Fibroblast of skin of left quadriceps (primary cell): ENCODE data around the gene ZNF74.
"Not testable (repeated sequence)": the region's sequence is repeated elsewhere in the genome, so short reads cannot be mapped to it uniquely, and the experiment has no call there.

ENCODE experiments used
- DNase-seq, 2 experiments: peaks; one replicate each; pipeline ENCODE4 v3.0.0-alpha.2; 2013; ENCODE audit warnings: low read depth in 2 of 2

The ZNF74 gene

GRCh38 chr22:20393705-20394476, at the start of gene ZNF74:
Gene ZNF74, plus strand, starts transcription at chr22:20394151. Its CDS starts 478 bp downstream, at chr22:20394629.
- DNase-seq: peak; percentile 79 to 83

DNA sequence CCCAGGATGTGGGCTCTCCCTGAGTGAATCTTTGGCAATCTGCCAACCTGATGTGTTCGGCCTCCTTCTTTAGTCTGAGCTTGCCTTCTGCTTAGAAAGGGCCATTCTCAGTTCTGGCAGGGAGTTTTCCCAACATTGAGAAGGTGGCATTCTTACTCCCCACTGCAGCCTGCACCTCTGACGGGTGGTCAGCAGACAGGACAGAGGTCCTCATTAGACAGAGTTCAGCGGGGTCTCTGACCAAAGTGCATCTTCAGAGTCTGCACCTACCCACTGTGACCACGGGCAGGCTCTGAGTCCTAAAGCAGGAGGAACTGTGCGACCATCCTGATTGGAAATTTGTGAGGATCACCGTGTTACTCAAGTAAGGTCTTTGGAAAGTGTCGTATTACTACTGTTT, 47.4 kb upstream of the ZNF74 start:
- DNase-seq: not testable (repeated sequence)

DNA sequence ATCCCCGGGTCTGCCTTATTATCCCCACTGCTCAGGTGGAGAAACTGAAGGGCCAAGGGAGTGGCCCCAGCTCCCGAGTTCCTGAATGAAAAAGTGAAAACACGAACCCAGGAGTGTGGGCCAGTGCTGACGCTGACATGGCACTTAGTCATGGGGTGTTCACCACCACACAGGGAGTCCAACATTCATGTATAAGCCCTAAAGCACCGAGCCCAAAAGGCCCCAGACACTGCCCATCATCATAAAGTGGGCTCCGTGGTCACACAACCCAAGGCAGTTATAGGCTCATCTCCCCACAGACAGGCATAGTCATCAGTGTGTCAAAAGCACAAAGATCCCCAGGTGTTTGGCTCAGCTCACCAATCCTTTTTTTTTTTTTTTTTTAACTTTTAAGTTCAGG, 41.4 kb upstream of the ZNF74 start:
- not testable (repeated sequence) for DNase-seq

- no peak for DNase-seq
These were observed 39.5 kb upstream of the ZNF74 start for GRCh38 chr22:20354238-20354975.

DNA sequence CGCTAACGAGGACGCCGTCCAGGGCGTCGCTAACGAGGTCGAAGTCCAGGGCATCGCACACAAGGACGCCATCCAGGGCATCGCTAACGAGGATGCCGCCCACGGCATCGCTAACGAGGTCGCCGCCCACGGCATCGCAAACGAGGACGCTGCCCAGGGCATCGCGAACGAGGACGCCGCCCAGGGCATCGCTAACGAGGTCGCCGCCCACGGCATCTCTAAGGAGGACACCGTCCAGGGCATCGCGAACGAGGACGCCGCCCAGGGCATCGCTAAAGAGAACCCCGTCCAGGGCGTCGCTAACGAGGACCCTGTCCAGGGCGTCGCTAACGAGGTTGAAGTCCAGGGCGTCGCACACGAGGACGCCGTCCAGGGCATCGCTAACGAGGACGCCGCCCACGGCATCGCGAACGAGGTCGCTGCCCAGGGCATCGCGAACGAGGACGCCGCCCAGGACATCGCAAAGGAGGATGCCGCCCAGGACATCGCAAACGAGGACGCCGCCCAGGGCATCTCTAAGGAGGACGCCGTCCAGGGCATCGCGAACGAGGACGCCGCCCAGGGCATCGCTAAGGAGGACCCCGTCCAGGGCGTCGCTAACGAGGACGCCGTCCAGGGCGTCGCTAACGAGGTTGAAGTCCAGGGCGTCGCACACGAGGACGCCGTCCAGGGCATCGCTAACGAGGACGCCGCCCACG, 37.9 kb upstream of the ZNF74 start:
- not testable (repeated sequence) for DNase-seq

GRCh38 chr22:20356906-20357305, 37.0 kb upstream of the ZNF74 start:
- DNase-seq: not testable (repeated sequence)

- not testable (repeated sequence) for DNase-seq
These were observed 36.0 kb upstream of the ZNF74 start for GRCh38 chr22:20357967-20358366.

DNA sequence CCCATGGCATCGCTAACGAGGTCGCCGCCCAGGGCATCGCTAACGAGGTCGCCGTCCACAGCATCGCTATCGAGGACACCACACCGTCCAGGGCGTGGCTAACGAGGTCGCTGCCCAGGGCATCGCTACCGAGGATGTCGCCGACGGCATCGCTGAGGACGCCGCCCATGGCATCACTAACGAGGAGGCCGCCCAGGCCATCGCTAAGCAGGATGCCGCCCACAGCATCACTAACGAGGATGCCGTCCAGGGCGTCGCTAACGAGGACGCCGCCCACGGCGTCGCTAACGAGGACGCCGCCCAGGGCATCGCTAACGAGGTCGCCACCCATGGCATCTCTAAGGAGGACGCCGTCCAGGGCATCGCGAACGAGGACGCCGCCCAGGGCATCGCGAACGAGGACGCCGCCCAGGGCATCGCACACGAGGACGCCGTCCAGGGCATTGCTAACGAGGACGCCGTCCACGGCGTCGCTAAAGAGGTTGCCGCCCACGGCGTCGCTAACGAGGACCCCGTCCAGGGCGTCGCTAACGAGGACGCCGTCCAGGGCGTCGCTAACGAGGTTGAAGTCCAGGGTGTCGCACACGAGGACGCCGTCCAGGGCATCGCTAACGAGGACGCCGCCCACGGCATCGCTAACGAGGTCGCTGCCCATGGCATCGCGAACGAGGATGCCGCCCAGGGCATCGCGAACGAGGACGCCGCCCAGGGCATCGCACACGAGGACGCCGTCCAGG, 35.3 kb upstream of the ZNF74 start:
- not testable (repeated sequence) for DNase-seq

GRCh38 chr22:20360261-20360660, 33.7 kb upstream of the ZNF74 start:
- not testable (repeated sequence) for DNase-seq

- DNase-seq: not testable (repeated sequence)
These were observed 32.8 kb upstream of the ZNF74 start for GRCh38 chr22:20360866-20361751.

- not testable (repeated sequence) for DNase-seq
These were observed 32.2 kb upstream of the ZNF74 start for GRCh38 chr22:20361752-20362229.

GRCh38 chr22:20362403-20362802, 31.5 kb upstream of the ZNF74 start:
- not testable (repeated sequence) for DNase-seq

GRCh38 chr22:20364335-20365260, 29.4 kb upstream of the ZNF74 start:
- peak; percentile 2 to 9 for DNase-seq

DNA sequence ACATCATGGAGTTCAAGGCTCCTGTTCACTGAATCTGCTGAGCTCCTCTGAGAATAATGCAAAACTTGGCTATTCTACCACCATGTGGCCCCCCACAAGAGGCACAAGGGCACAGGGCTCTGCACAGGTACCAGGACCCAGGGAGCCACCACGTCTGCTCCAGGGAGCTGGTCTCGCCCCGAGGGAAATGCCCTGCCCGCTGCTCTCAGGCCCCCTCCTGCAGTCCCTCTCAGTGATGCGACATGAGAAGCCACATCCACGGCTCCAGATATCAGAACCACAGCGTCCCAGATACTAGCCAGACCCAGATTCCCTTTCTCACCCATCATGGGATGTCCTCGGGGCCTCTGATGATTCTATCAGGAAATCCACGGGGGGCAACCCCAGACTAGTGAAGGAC, 27.1 kb upstream of the ZNF74 start:
- not testable (repeated sequence) for DNase-seq

DNA sequence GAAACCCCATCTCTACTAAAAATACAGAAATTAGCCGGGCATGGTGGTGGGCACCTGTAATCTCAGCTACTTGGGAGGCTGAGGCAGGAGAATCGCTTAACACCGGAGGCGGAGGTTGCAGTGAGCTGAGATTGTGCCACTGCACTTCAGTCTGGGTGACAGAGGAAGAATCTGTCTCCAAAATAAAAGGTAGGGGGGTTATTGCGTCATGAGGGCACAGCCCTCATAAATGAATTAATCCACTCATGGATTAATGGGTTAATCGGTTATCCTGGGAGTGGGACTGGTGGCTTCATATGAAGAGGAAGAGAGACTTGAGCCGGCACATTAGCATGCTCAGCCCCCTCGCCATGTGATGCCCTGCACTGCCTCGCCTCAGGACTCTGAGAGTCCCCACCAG, 25.1 kb upstream of the ZNF74 start:
- DNase-seq: not testable (repeated sequence)

DNA sequence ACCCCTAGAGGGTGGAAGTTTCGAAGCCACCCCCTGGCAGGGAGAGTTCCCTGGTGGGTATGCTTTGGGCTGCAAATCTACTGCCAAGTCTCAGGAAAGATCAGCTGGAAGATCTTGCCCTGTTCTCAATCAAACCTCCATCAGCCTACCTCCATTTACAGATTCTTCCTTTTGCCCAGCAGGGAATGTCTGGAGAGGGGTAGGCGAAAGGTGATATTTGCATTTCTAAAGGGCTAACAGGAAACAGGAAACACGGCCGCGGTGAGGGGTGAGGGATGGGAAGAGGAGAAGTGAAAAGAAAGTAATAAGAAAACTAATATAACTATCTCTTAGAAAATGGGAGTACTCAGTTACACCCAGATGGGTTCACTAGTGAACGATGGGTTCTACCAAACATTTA, 22.3 kb upstream of the ZNF74 start:
- DNase-seq: not testable (repeated sequence)

GRCh38 chr22:20372406-20372854, 21.5 kb upstream of the ZNF74 start:
- not testable (repeated sequence) for DNase-seq

DNA sequence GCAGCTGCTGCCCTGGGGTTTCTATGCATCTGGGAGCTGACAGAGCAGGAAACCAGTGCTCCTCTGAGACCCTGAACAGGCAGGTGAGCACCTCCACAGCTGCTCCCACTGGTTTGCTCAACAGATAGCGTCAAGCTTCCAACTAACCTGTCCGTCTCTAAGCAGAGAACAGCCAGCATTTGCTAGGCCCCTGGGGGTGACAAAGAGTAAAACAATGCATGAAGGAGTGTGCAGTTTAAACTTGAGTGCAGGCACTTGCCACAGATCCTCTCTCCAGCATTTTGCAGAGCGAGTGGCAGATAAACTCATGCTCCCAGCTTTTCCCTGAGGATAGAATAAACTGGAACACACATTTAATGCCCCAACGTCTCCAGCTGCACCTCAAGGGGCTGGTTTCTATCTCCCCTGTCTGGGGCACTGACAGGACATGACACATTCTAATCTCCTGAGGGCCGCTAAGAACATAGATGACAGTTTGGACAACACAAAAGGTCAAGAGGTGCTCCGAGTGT, 20.7 kb upstream of the ZNF74 start:
- DNase-seq: not testable (repeated sequence)

GRCh38 chr22:20374130-20374529, 19.8 kb upstream of the ZNF74 start:
- DNase-seq: not testable (repeated sequence)
